Suprapubic skin (tissue), 3 donors: ENCODE data around the gene DGKZ.

ENCODE experiments used
- CTCF ChIP-seq, 2 donors: fragments of 200-600 bp in 1 of 2; fragments of 450-650 bp in 1 of 2; sonication (generic) in 1 of 2; IDR thresholded peaks; one replicate each; pipeline ENCODE4 v1.5.1; 2016 to 2019; ENCODE audit warnings: antibody characterized with exemption in 2 of 2, mild to moderate bottlenecking in 1 of 2, moderate library complexity in 1 of 2
- POLR2A ChIP-seq, 2 donors: fragments of 450-650 bp; IDR thresholded peaks; one replicate each; pipeline ENCODE4 v1.6.1; 2017; ENCODE audit warnings: antibody characterized with exemption in 2 of 2, mild to moderate bottlenecking in 2 of 2, moderate library complexity in 2 of 2

- TF ChIP-seq POLR2A (IDR thresholded peaks at IDR 0.05) (no peak), CTCF (IDR thresholded peaks at IDR 0.05) (no peak)
Observed at GRCh38 chr11:46343520-46343919, 3.7 kb upstream of the DGKZ start.
